ENCODE results near the gene ZBTB18. TPM values are rescaled to one million over a fixed set of nuclear protein-coding genes. Genes with fewer than 3 reads are reported as not detected.

ZBTB18 gene
- total RNA-seq, 2 donors from 2014 or later = 14.2 to 40.8 TPM

- DNase-seq (ENCODE audit: low spot score) = no peak
- whole genome bisulfite sequencing = 7% methylated on average over 4 of the region's 4 CpGs
- Histone ChIP-seq H3K4me1 (replicated peaks) (no peaks in the 10 kb centered on the region), H3K9me3 (no peaks in the 10 kb centered on the region), H3K36me3 (no peaks in the 10 kb centered on the region), H3K4me3 (no peak overlapping the region), H3K27ac (no peak overlapping the region), H3K27me3 (replicated peaks; ENCODE audit: insufficient read depth) (no peaks in the 10 kb centered on the region)
- intact Hi-C loops (cut with DNase I) = no loop called here
- TF ChIP-seq POLR2AphosphoS5 (IDR thresholded peaks at IDR 0.05) = no peak
- no peak for TF ChIP-seq CTCF (IDR thresholded peaks at IDR 0.05)
- TF ChIP-seq POLR2A (IDR thresholded peaks at IDR 0.05) = no peak
These were observed 14.9 kb downstream of the ZBTB18 start for GRCh38 chr1:244065960-244066388.

GRCh38 chr1:244066954-244067716 lies 16.1 kb downstream of the ZBTB18 start:
- no peak for TF ChIP-seq CTCF (IDR thresholded peaks at IDR 0.05)
- TF ChIP-seq POLR2AphosphoS5 (IDR thresholded peaks at IDR 0.05) = no peak
- no peak for TF ChIP-seq POLR2A (IDR thresholded peaks at IDR 0.05)
- Histone ChIP-seq H3K27ac (no peak overlapping the region), H3K4me3 (no peak overlapping the region), H3K36me3 (no peaks in the 10 kb centered on the region), H3K9me3 (no peaks in the 10 kb centered on the region), H3K27me3 (replicated peaks; ENCODE audit: insufficient read depth) (no peaks in the 10 kb centered on the region), H3K4me1 (replicated peaks) (no peaks in the 10 kb centered on the region)
- intact Hi-C loops (cut with DNase I) = no loop called here
- 82% methylated on average over 22 of the region's 26 CpGs for WGBS
- no peak for DNase-seq (ENCODE audit: low spot score)

- Histone ChIP-seq H3K9me3 (no peaks in the 10 kb centered on the region), H3K27me3 (replicated peaks; ENCODE audit: insufficient read depth) (no peaks in the 10 kb centered on the region), H3K4me3 (no peak overlapping the region), H3K4me1 (replicated peaks) (no peaks in the 10 kb centered on the region), H3K27ac (no peak overlapping the region), H3K36me3 (no peaks in the 10 kb centered on the region)
- DNase-seq (ENCODE audit: low spot score) = no peak
- intact Hi-C loops (cut with DNase I) = no loop called here
- TF ChIP-seq POLR2AphosphoS5 (IDR thresholded peaks at IDR 0.05) (no peak), CTCF (IDR thresholded peaks at IDR 0.05) (no peak)
- 70% methylated on average over 4 of the region's 4 CpGs for WGBS
These were observed 16.8 kb downstream of the ZBTB18 start for GRCh38 chr1:244067893-244068292.

- Histone ChIP-seq H3K36me3 (no peaks in the 10 kb centered on the region), H3K27ac (no peak overlapping the region), H3K4me3 (no peak overlapping the region), H3K9me3 (no peaks in the 10 kb centered on the region), H3K4me1 (replicated peaks) (no peaks in the 10 kb centered on the region), H3K27me3 (replicated peaks; ENCODE audit: insufficient read depth) (no peaks in the 10 kb centered on the region)
- intact Hi-C loops (cut with DNase I) = no loop called here
- TF ChIP-seq POLR2AphosphoS5 (IDR thresholded peaks at IDR 0.05) = no peak
- TF ChIP-seq CTCF (IDR thresholded peaks at IDR 0.05) = no peak
- no peak for TF ChIP-seq POLR2A (IDR thresholded peaks at IDR 0.05)
- 97% methylated on average over 6 of the region's 6 CpGs for WGBS
- no peak for DNase-seq (ENCODE audit: low spot score)
These were observed 17.5 kb downstream of the ZBTB18 start for GRCh38 chr1:244068567-244068966.

GRCh38 chr1:244069326-244069898 lies 18.3 kb downstream of the ZBTB18 start:
- H3K27me3 ChIP-seq (replicated peaks; ENCODE audit: insufficient read depth) = no peaks in the 10 kb centered on the region
- H3K36me3 ChIP-seq = no peaks in the 10 kb centered on the region
- no peak overlapping the region for H3K4me3 ChIP-seq
- WGBS = 91% methylated on average over 8 of the region's 8 CpGs
- no peak overlapping the region for H3K27ac ChIP-seq
- intact Hi-C loops (cut with DNase I) = no loop called here
- no peaks in the 10 kb centered on the region for H3K4me1 ChIP-seq (replicated peaks)
- H3K9me3 ChIP-seq = no peaks in the 10 kb centered on the region
- no peak for DNase-seq (ENCODE audit: low spot score)
- TF ChIP-seq CTCF (IDR thresholded peaks at IDR 0.05) (no peak), POLR2A (IDR thresholded peaks at IDR 0.05) (no peak), POLR2AphosphoS5 (IDR thresholded peaks at IDR 0.05) (no peak)
